HepG2 (cell line): ENCODE results near the gene PSRC1. TPM values are rescaled to one million over a fixed set of nuclear protein-coding genes. Genes with fewer than 3 reads are reported as not detected.

Experiments
- ATAC-seq: fragments of 200-7000 bp; cut with Tn5 transposase; 3 replicates; pipeline ENCODE4 v1.9.1; 2020; ENCODE audit warnings: mild to moderate bottlenecking, moderate library complexity
- BruUV-seq: library from RNA; stranded (reverse); fragments of 400-500 nt; replicated peaks from 2 replicates; lab custom pipeline; 2021; lab: Mats Ljungman, UMichigan
- CTCF ChIA-PET: fragments of 300-600 bp; formaldehyde crosslinking; extraction: SDS; loops from one replicate; lab custom pipeline; 2021; ENCODE audit warnings: low total read pairs, inconsistent platforms, low intra/inter-chr PET ratio; lab: Yijun Ruan, JAX
- POLR2A ChIA-PET: fragments of 350-600 bp; sonication (Branson Sonifier 250); formaldehyde crosslinking; loops from one replicate; lab custom pipeline; 2020; ENCODE audit warnings: antibody characterized with exemption, inconsistent platforms; lab: Yijun Ruan, JAX
- DNase-seq: peaks from one replicate; pipeline ENCODE4 v3.0.0-alpha.2; 2015; ENCODE audit warnings: low spot score
- FAIRE-seq: peaks from 3 replicates; lab custom pipeline; 2011; peaks lifted over from hg19 to GRCh38; lab: Jason Lieb, UNC
- H2AFZ ChIP-seq: one replicate; pipeline ENCODE4 v1.6.1; 2011; ENCODE audit warnings: low read length, inconsistent platforms
- H3K27ac ChIP-seq: fragments of 300-600 bp; 3 replicates; pipeline ENCODE4 v1.8.0; 2011; ENCODE audit warnings: mixed run types, mild to moderate bottlenecking, mixed read lengths, low read length, inconsistent platforms; ENCODE audit not compliant: insufficient read depth; ENCODE audit errors: extremely low read length
- H3K27me3 ChIP-seq, 2 experiments: fragments of 200-600 bp in 1 of 2; 2 replicates in 1 of 2; 3 replicates in 1 of 2; pipeline versions ENCODE4 v1.6.0 to v1.8.0; 2011; ENCODE audit warnings: low read length in 2 of 2, mild to moderate bottlenecking in 2 of 2, moderate library complexity in 2 of 2, inconsistent platforms in 1 of 2; ENCODE audit not compliant: insufficient read depth in 2 of 2, control insufficient read depth in 1 of 2
- H3K36me3 ChIP-seq, 2 experiments: fragments of 200-600 bp in 1 of 2; replicated peaks in 1 of 2; 2 replicates in 1 of 2; 3 replicates in 1 of 2; pipeline versions ENCODE4 v1.5.1 to v1.8.0; 2011; ENCODE audit warnings: low read length in 2 of 2, inconsistent platforms in 1 of 2; ENCODE audit not compliant: insufficient read depth in 2 of 2, control insufficient read depth in 1 of 2
- H3K4me1 ChIP-seq: 2 replicates; pipeline ENCODE4 v1.5.1; 2012; ENCODE audit warnings: low read length, inconsistent platforms; ENCODE audit not compliant: insufficient read depth
- H3K4me2 ChIP-seq: 2 replicates; pipeline ENCODE4 v1.6.0; 2011; ENCODE audit warnings: low read depth, low read length, inconsistent platforms
- H3K4me3 ChIP-seq, 3 experiments: fragments of 200-600 bp in 1 of 3; sonication (generic), shearing (Covaris generic) in 1 of 3; replicated peaks in 1 of 3; 2 replicates each; pipeline ENCODE4 v1.5.1; 2011 to 2016; ENCODE audit warnings: low read length in 3 of 3, inconsistent platforms in 2 of 3, low read depth in 2 of 3, mild to moderate bottlenecking in 2 of 3, control low read depth in 1 of 3, mixed read lengths in 1 of 3; ENCODE audit not compliant: insufficient read depth in 1 of 3
- H3K79me2 ChIP-seq: one replicate; pipeline ENCODE4 v1.6.1; 2011; ENCODE audit warnings: low read length, inconsistent platforms; ENCODE audit not compliant: insufficient read depth
- H3K9ac ChIP-seq: 2 replicates; pipeline ENCODE4 v1.6.0; 2011; ENCODE audit warnings: mild to moderate bottlenecking, low read depth, low read length, inconsistent platforms; ENCODE audit not compliant: insufficient read depth
- H3K9me3 ChIP-seq: 2 replicates; pipeline ENCODE4 v1.5.1; 2012; ENCODE audit warnings: mild to moderate bottlenecking, low read length
- H4K20me1 ChIP-seq: 2 replicates; pipeline ENCODE4 v1.6.0; 2011; ENCODE audit warnings: inconsistent platforms, mild to moderate bottlenecking, low read length, moderate library complexity; ENCODE audit not compliant: insufficient read depth
- CBX2 ChIP-seq, 2 experiments: fragments of 200-600 bp in 1 of 2; sonication (generic); formaldehyde crosslinking in 1 of 2; IDR thresholded peaks; 2 replicates each; pipeline versions ENCODE4 v1.7.0 to v1.8.1; 2018 to 2022; ENCODE audit warnings: low read depth in 2 of 2, low read length in 1 of 2, mild to moderate bottlenecking in 1 of 2, missing genetic modification reagents in 1 of 2
- FOXK2 ChIP-seq: fragments of 450-650 bp; IDR thresholded peaks from 2 replicates; pipeline ENCODE4 v1.6.1; 2016
- MIER3 ChIP-seq: IDR thresholded peaks from 2 replicates; pipeline ENCODE4 v1.6.1; 2016; ENCODE audit warnings: missing compliant biosample characterization, borderline replicate concordance
- NFE2L1 ChIP-seq: sonication (generic); formaldehyde crosslinking; IDR thresholded peaks from 2 replicates; pipeline ENCODE4 v1.4.0; 2020; ENCODE audit warnings: missing genetic modification reagents, mild to moderate bottlenecking, borderline replicate concordance
- TSC22D2 ChIP-seq: sonication (generic); formaldehyde crosslinking; IDR thresholded peaks from 2 replicates; pipeline ENCODE4 v1.5.1; 2020; ENCODE audit warnings: missing genetic modification reagents, mild to moderate bottlenecking, borderline replicate concordance
- WGBS: methylation state at CpG from one replicate; pipeline ENCODE4 v1.1.6; 2017; ENCODE audit warnings: low lambda C conversion rate; 5-methylcytosine and 5-hydroxymethylcytosine counted together
- in situ Hi-C: cut with HindIII; loops from 2 replicates; pipeline ENCODE4 v1.10.0; 2017; ENCODE audit warnings: low pct_unique_long_range_greater_than_20kb; ENCODE audit not compliant: extremely low pct_ligation_motif_present
- intact Hi-C: fragments of 100-400 bp; cut with micrococcal nuclease; formaldehyde crosslinking; loops from one replicate; pipeline ENCODE4 v1.10.0; 2022; ENCODE audit not compliant: unreplicated experiment
- polyA plus RNA-seq, 8 experiments: library from polyadenylated mRNA; depleted of rRNA in 3 of 8; stranded (reverse) in 7 of 8; unstranded in 1 of 8; fragments of >200 nt; fragmentation: Illumina TruSeq in 4 of 8; extraction: Trizol in 4 of 8; gene quantifications; 2 replicates each; pipeline versions ENCODE4 v1.2.1 to v1.2.3, GENCODE V29; 2011 to 2016; ENCODE audit warnings: low read depth in 4 of 8, missing spikeins in 1 of 8, mixed read lengths in 1 of 8; ENCODE audit not compliant: insufficient read depth in 1 of 8
- total RNA-seq, 5 experiments: library from RNA; depleted of rRNA; stranded (reverse); fragments of >200 nt; fragmentation: Illumina TruSeq; extraction: Trizol; gene quantifications; 2 replicates each; pipeline ENCODE4 v1.2.3, GENCODE V29; 2016; ENCODE audit warnings: low read depth in 1 of 5
- TF ChIP-seq, protein P1 (sequence below): sonication (generic); formaldehyde crosslinking; IDR thresholded peaks from 2 replicates; pipeline ENCODE4 v1.5.0; 2020; ENCODE audit warnings: missing genetic modification reagents, mild to moderate bottlenecking, borderline replicate concordance

Gene PSRC1
- total and polyA plus RNA-seq, 2 of the 13 experiments (the other 11 are each of a cell fraction or from before 2014, with no cell fraction given) = 28.6 to 30.3 TPM

GRCh38 chr1:109267743-109268300 lies 15.1 kb downstream of the PSRC1 start (continued):
- TF ChIP-seq TSC22D2 (CRISPR knock-in tag) = no peak
- no peak for TF ChIP-seq NFE2L1 (CRISPR knock-in tag)
- TF ChIP-seq FOXK2 = no peak
- TF ChIP-seq MIER3 (CRISPR knock-in tag) = no peak
- no peak for TF ChIP-seq CBX2 (IDR thresholded peaks at IDR 0.05; ENCODE audit: low read depth, low read length)
- TF ChIP-seq CBX2 (CRISPR knock-in tag; IDR thresholded peaks at IDR 0.05; ENCODE audit: low read depth) = no peak

DNA sequence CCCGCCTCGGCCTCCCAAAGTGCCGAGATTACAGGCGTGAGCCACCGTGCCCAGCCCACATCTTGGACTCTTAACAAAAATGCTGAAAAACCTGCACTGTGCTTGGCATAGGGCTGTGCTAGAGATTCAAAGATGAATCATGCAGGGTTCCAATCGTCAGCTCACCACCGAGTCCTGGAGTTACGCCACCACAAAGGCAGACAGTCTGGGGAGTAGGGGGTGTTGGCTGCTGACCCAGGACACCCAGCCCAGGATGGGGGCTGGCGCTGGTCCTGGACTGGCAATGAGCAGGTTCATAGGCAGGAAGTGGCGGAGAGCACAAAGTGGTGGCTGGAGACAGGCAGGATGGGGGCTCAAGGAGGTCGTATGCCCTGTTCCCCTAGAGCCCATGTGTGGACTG lies 16.0 kb downstream of the PSRC1 start:
- ATAC-seq = no peak
- no peak overlapping the region for H3K9ac ChIP-seq
- intact Hi-C loops (no loop called here), in situ Hi-C loops (loop anchor here (10.0 kb wide), 1 partner anchor 268 kb away; the partner anchor contains the start of gene GPR61)
- H3K9me3 ChIP-seq = no peaks in the 10 kb centered on the region
- H3K4me1 ChIP-seq = no peaks in the 10 kb centered on the region
- no peak overlapping the region for H3K4me2 ChIP-seq
- ChIA-PET POLR2A (no interaction called here), CTCF (no interaction called here)
- H2AFZ ChIP-seq = no peak overlapping the region
- BruUV-seq = no TSS peak
- H3K4me3 ChIP-seq = no peak overlapping the region
- WGBS = 96% methylated on average over 11 of the region's 11 CpGs
- H4K20me1 ChIP-seq = no peaks in the 10 kb centered on the region
- H3K36me3 ChIP-seq = peaks cover 4 to 8% of the 10 kb centered on the region in 2 experiments; a peak in 3 of 5 replicates
- no peak for DNase-seq
- H3K79me2 ChIP-seq = no peaks in the 10 kb centered on the region
- FAIRE-seq = no peak
- H3K27me3 ChIP-seq = no peaks in the 10 kb centered on the region
- no peak overlapping the region for H3K27ac ChIP-seq
- TF ChIP-seq, protein P1, sequence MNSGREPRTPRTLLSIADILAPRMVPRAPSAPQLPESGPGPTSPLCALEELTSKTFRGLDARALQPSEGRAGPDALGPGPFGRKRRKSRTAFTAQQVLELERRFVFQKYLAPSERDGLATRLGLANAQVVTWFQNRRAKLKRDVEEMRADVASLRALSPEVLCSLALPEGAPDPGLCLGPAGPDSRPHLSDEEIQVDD = no peak
- TF ChIP-seq, all 625 proteins: peak for 0
